ENCODE measurements around the gene RRM1.

RRM1 gene

GRCh38 chr11:4185561-4185960 lies 91.0 kb downstream of the RRM1 start:
- Mint-ChIP-seq H3K27ac (no peak overlapping the region), H3K27me3 (no peaks in the 10 kb centered on the region), H3K4me1 (no peaks in the 10 kb centered on the region), H3K9me3 (no peaks in the 10 kb centered on the region), H3K4me3 (no peak overlapping the region), H3K36me3 (no peaks in the 10 kb centered on the region)

- H3K9me3 Mint-ChIP-seq: no peaks in the 10 kb centered on the region
- no peaks in the 10 kb centered on the region for H3K27me3 Mint-ChIP-seq
- H3K4me3 Mint-ChIP-seq: peak overlapping the region; percentile 76
- H3K4me1 Mint-ChIP-seq: no peaks in the 10 kb centered on the region
- no peak overlapping the region for H3K27ac Mint-ChIP-seq
- H3K36me3 Mint-ChIP-seq: no peaks in the 10 kb centered on the region
Observed at GRCh38 chr11:4186464-4187054, 92.0 kb downstream of the RRM1 start.

- H3K36me3 Mint-ChIP-seq: no peaks in the 10 kb centered on the region
- peak overlapping the region; percentile 76 for H3K4me3 Mint-ChIP-seq
- no peaks in the 10 kb centered on the region for H3K27me3 Mint-ChIP-seq
- H3K27ac Mint-ChIP-seq: no peak overlapping the region
- no peaks in the 10 kb centered on the region for H3K9me3 Mint-ChIP-seq
- H3K4me1 Mint-ChIP-seq: no peaks in the 10 kb centered on the region
Observed at GRCh38 chr11:4187055-4187988, 92.7 kb downstream of the RRM1 start.

All from activated naive CD4-positive, alpha-beta T cell treated with anti-CD3 and anti-CD28 coated beads, Interleukin-2, amount 50 U/mL, for 24 hours (primary cell).